Measurements from ENCODE around the gene SCEL. TPM values are rescaled to one million over a fixed set of nuclear protein-coding genes. Genes with fewer than 3 reads are reported as not detected.

The SCEL gene
- total RNA-seq, 2 experiments from 2014 or later, result not detected

DNA sequence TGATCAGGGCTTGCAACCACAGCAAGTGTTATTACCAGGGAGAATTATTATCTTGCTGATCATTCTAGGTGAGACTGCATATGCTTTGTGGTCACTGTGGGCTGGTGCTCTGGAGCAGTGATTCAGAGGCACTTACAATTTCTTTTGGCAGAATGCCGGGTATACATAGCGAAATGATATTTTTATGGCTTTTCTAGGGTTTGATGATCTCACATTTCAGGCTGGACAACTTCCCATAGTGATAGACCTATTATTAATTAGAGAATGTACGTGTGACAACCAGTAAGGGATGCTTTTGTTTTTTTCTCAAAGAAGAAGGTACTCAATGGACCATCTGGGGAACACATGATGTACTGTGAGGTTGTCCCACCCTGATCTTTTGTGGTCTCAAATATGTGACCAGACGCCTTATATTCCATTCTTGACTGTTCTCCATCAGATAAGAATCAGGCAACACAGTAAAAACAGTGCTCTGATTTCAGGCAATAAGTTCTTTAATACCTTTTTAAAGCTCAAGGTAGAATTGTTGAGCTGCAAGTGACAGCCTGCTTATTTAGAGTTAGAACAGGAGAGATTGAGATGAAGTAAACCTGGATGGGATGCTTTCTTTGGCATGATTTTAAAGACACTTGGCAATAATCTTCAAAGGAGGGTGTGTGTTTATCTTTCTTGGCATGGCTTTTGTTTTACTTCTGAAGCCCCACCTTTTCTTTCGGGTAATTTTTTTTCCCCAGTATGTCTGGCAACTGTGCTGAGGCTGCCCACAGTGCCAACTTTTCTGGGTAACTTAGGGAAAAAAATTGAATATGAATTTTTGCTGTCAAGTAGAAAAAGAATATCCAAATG is 27.4 kb upstream of the SCEL start:
- peaks cover 11% of the 10 kb centered on the region for H3K4me1 Mint-ChIP-seq (ENCODE audit: low read depth)
- ChIA-PET CTCF (interaction anchor here (1.0 kb wide), 1 partner anchor 9 kb away, joined by 3 read pairs; no protein-coding TSS in a partner anchor), POLR2A (no interaction called here)
- no peak overlapping the region for H3K4me3 Mint-ChIP-seq
- H3K27ac Mint-ChIP-seq, result no peak overlapping the region
- H3K27me3 Mint-ChIP-seq, result peaks cover 3% of the 10 kb centered on the region
- TF ChIP-seq, protein P1, sequence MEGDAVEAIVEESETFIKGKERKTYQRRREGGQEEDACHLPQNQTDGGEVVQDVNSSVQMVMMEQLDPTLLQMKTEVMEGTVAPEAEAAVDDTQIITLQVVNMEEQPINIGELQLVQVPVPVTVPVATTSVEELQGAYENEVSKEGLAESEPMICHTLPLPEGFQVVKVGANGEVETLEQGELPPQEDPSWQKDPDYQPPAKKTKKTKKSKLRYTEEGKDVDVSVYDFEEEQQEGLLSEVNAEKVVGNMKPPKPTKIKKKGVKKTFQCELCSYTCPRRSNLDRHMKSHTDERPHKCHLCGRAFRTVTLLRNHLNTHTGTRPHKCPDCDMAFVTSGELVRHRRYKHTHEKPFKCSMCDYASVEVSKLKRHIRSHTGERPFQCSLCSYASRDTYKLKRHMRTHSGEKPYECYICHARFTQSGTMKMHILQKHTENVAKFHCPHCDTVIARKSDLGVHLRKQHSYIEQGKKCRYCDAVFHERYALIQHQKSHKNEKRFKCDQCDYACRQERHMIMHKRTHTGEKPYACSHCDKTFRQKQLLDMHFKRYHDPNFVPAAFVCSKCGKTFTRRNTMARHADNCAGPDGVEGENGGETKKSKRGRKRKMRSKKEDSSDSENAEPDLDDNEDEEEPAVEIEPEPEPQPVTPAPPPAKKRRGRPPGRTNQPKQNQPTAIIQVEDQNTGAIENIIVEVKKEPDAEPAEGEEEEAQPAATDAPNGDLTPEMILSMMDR (IDR thresholded peaks at IDR 0.05), result no peak
- intact Hi-C loops (cut with micrococcal nuclease), result no loop called here
- no peaks in the 10 kb centered on the region for H3K9me3 Mint-ChIP-seq
- ATAC-seq (peak; percentile 51), DNase-seq (no peak)
- no peaks in the 10 kb centered on the region for H3K36me3 Mint-ChIP-seq (ENCODE audit: low read depth)

DNA sequence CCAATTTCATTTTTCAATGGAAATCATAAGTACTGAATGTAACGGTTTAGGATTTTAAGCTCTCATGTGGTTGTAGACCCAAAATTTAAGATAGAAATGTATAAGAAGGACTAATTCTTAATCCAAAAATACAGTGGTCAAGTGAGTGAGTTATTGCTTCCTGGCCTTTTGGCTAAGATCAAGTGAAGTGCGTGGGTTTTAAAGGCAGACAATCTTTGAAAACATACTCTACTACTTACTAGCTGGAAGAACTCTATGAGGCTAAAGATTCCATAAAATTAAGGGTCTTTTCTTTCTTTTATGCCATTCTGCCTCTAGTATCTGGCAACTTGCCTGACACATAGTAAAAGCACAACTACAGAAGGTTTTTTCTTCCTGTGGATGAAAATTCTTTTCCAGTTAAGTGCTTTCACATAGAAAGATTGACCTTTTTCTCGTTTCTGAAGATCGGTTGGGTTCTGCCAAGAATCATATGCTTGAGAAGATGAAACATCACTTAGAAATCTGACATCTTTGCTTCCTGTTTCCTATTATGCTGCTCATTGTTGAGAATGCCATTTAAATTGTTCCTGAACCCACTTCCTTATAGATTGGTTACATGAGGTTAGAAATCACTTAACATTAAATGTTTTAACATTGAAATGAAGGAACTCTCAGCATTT is 26.4 kb upstream of the SCEL start:
- intact Hi-C loops (cut with micrococcal nuclease), result no loop called here
- H3K27ac Mint-ChIP-seq, result peak overlapping the region; percentile 56
- TF ChIP-seq, protein P1 (IDR thresholded peaks at IDR 0.05), result no peak
- H3K9me3 Mint-ChIP-seq, result no peaks in the 10 kb centered on the region
- no peak for DNase-seq
- ChIA-PET CTCF (interaction anchor here (1.0 kb wide), 1 partner anchor 10 kb away, joined by 3 read pairs; no protein-coding TSS in a partner anchor), POLR2A (no interaction called here)
- peaks cover 3% of the 10 kb centered on the region for H3K27me3 Mint-ChIP-seq
- H3K4me1 Mint-ChIP-seq (ENCODE audit: low read depth), result peaks cover 11% of the 10 kb centered on the region
- ATAC-seq, result peak; percentile 65
- H3K36me3 Mint-ChIP-seq (ENCODE audit: low read depth), result no peaks in the 10 kb centered on the region
- H3K4me3 Mint-ChIP-seq, result no peak overlapping the region

DNA sequence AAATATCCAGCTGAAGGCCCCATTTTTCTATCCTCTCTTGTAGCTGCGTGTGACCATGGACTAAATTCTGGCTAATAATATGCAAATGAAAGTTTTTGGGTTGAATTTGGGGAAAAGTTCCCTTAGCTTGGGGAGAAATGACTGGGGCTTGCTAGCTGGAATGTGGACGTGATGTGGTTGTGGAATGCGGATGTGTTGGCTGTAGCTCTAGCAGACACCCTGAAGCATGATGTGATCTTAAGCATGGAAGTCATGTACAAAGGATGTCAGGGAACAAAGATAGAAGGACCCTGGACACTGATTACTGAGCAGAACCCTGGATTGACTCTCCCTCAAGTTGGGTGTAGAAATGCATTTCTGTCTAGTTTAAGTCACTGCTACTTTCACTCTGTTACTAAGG is 25.4 kb upstream of the SCEL start:
- Mint-ChIP-seq H3K27me3 (no peaks in the 10 kb centered on the region), H3K9me3 (no peaks in the 10 kb centered on the region), H3K27ac (no peak overlapping the region), H3K36me3 (ENCODE audit: low read depth) (no peaks in the 10 kb centered on the region), H3K4me3 (no peak overlapping the region), H3K4me1 (ENCODE audit: low read depth) (peaks cover 11% of the 10 kb centered on the region)
- no peak for ATAC-seq
- intact Hi-C loops (cut with micrococcal nuclease), result no loop called here
- ChIA-PET CTCF (no interaction called here), POLR2A (no interaction called here)
- no peak for DNase-seq
- TF ChIP-seq, protein P1 (IDR thresholded peaks at IDR 0.05), result no peak

DNA sequence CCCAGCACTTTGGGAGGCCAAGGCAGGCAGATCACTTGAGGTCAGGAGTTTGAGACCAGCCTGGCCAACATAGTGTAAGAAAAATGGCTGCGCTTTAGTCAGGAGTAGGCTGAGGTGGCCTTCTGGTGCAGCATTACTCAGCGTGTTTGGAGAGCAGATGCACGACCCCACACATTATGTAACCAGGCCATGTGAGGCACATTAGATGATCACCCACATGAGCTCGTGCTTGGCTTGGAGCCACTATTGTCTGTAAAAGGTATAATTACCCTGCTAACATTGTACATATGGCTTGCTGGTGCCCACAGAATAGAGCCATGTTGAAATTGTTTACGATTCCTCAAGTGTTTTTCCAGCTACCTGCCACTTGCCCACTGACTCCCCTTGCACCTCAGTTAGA is 24.0 kb upstream of the SCEL start:
- intact Hi-C loops (cut with micrococcal nuclease), result no loop called here
- Mint-ChIP-seq H3K9me3 (no peaks in the 10 kb centered on the region), H3K27ac (no peak overlapping the region), H3K36me3 (ENCODE audit: low read depth) (no peaks in the 10 kb centered on the region), H3K4me3 (no peak overlapping the region), H3K4me1 (ENCODE audit: low read depth) (peaks cover 16% of the 10 kb centered on the region), H3K27me3 (no peaks in the 10 kb centered on the region)
- CTCF ChIA-PET, result no interaction called here
- POLR2A ChIA-PET, result no interaction called here
- DNase-seq (no peak), ATAC-seq (no peak)
- TF ChIP-seq, protein P1 (IDR thresholded peaks at IDR 0.05), result no peak

Measured in activated CD8-positive, alpha-beta T cell treated with anti-CD3 and anti-CD28 coated beads for 36 hours (primary cell).